ENCODE measurements around the gene RS1. TPM values are rescaled to one million over a fixed set of nuclear protein-coding genes. Genes with fewer than 3 reads are reported as not detected.

RS1 gene
- total and polyA plus RNA-seq, 9 of the 15 experiments (the other 6 are each of a cell fraction or from before 2014, with no cell fraction given) = not detected

GRCh38 chrX:18677161-18677869 lies 5.4 kb upstream of the RS1 start (continued):
- TF ChIP-seq CHD7 (IDR thresholded peaks at IDR 0.05; ENCODE audit: low read depth, low read length) = no peak
- no peak for TF ChIP-seq CREB5 (CRISPR knock-in tag; IDR thresholded peaks at IDR 0.05)
- no peak for TF ChIP-seq SMARCC2 (IDR thresholded peaks at IDR 0.05; ENCODE audit: low read depth)
- TF ChIP-seq TBP (optimal IDR thresholded peaks at IDR 0.05; ENCODE audit: low read depth, low read length) = no peak
- no peak for TF ChIP-seq MECOM (CRISPR knock-in tag; IDR thresholded peaks at IDR 0.05)
- TF ChIP-seq DACH1 (IDR thresholded peaks at IDR 0.05; ENCODE audit: partially characterized antibody) = no peak
- no peak for TF ChIP-seq MBD2 (IDR thresholded peaks at IDR 0.05; ENCODE audit: borderline replicate concordance, low read depth)
- TF ChIP-seq, protein P1, sequence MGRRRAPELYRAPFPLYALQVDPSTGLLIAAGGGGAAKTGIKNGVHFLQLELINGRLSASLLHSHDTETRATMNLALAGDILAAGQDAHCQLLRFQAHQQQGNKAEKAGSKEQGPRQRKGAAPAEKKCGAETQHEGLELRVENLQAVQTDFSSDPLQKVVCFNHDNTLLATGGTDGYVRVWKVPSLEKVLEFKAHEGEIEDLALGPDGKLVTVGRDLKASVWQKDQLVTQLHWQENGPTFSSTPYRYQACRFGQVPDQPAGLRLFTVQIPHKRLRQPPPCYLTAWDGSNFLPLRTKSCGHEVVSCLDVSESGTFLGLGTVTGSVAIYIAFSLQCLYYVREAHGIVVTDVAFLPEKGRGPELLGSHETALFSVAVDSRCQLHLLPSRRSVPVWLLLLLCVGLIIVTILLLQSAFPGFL (CRISPR knock-in tag; IDR thresholded peaks at IDR 0.05) = no peak
- no peak for TF ChIP-seq E2F6 (IDR thresholded peaks at IDR 0.05; ENCODE audit: borderline replicate concordance in 1 of 2, extremely low read depth in 1 of 2, insufficient read depth in 1 of 2, insufficient read length in 1 of 2, low read depth in 1 of 2, low read length in 1 of 2, poor library complexity in 1 of 2, severe bottlenecking in 1 of 2)
- no peak for TF ChIP-seq FOXJ3 (CRISPR knock-in tag; IDR thresholded peaks at IDR 0.05)

All from K562 (cell line).